HCT116 (cell line): ENCODE results near the gene C9. TPM values are rescaled to one million over a fixed set of nuclear protein-coding genes. Genes with fewer than 3 reads are reported as not detected.

Experiments used
- ATAC-seq: fragments of 200-7000 bp; cut with Tn5 transposase; 2 replicates; pipeline ENCODE4 v1.9.1; 2020; ENCODE audit warnings: mild to moderate bottlenecking, moderate library complexity
- BruUV-seq: library from RNA; stranded (reverse); fragments of 400-500 nt; replicated peaks from 2 replicates; lab custom pipeline; 2021; lab: Mats Ljungman, UMichigan
- CTCF ChIA-PET: fragments of 300-600 bp; sonication (Branson Sonifier 250); formaldehyde crosslinking; loops from one replicate; lab custom pipeline; 2021; ENCODE audit warnings: antibody characterized with exemption; lab: Charles Lee
- POLR2A ChIA-PET: fragments of 300-600, 350-600 bp; sonication (Branson Sonifier 250); formaldehyde crosslinking; loops from one replicate; lab custom pipeline; 2021; ENCODE audit warnings: antibody characterized with exemption; lab: Charles Lee
- RAD21 ChIA-PET, 2 experiments: fragments of 300-600 bp; sonication (Branson Sonifier 250); formaldehyde crosslinking; loops; one replicate each; lab custom pipeline; 2023; ENCODE audit warnings: low total read pairs in 2 of 2; ENCODE audit not compliant: uncharacterized antibody in 2 of 2, unreplicated experiment in 2 of 2, low non-redundant PET in 1 of 2; lab: Charles Lee
- DNase-seq: peaks from one replicate; pipeline ENCODE4 v3.0.0-alpha.2; 2010; ENCODE audit warnings: low read depth, low spot score
- H2AFZ ChIP-seq: fragments of 200-600 bp; shearing (Covaris generic), sonication (generic); 2 replicates; pipeline ENCODE4 v1.6.1; 2017; ENCODE audit warnings: low read depth, mixed run types, mixed read lengths, antibody characterized with exemption, low read length; ENCODE audit not compliant: poor library complexity, severe bottlenecking
- H3K27ac ChIP-seq: 2 replicates; pipeline ENCODE4 v1.5.1; 2012; ENCODE audit warnings: low read depth, low read length
- H3K27me3 ChIP-seq: fragments of 200-600 bp; sonication (generic); 2 replicates; pipeline ENCODE4 v1.6.1; 2016; ENCODE audit warnings: mixed run types, low read length, mixed read lengths; ENCODE audit not compliant: insufficient read depth
- H3K36me3 ChIP-seq, 2 experiments: fragments of 200-500 bp in 1 of 2; fragments of 200-600 bp in 1 of 2; sonication (Bioruptor generic) in 1 of 2; sonication (generic) in 1 of 2; 2 replicates each; pipeline versions ENCODE4 v1.5.1 to v1.6.1; 2014 to 2016; ENCODE audit warnings: low read length in 2 of 2, inconsistent platforms in 1 of 2, mixed read lengths in 1 of 2, mixed run types in 1 of 2; ENCODE audit not compliant: insufficient read depth in 2 of 2, control insufficient read depth in 1 of 2
- H3K4me1 ChIP-seq, 2 experiments: fragments of 200-600 bp in 1 of 2; sonication (generic) in 1 of 2; 2 replicates each; pipeline versions ENCODE4 v1.5.1 to v1.6.1; 2012 to 2017; ENCODE audit warnings: low read length in 2 of 2, inconsistent platforms in 1 of 2, mild to moderate bottlenecking in 1 of 2, mixed read lengths in 1 of 2, mixed run types in 1 of 2, moderate library complexity in 1 of 2; ENCODE audit not compliant: insufficient read depth in 2 of 2, control insufficient read depth in 1 of 2
- H3K4me2 ChIP-seq: fragments of 200-600 bp; sonication (generic); 2 replicates; pipeline ENCODE4 v1.6.1; 2017; ENCODE audit warnings: mixed run types, low read length, mixed read lengths
- H3K4me3 ChIP-seq, 2 experiments: fragments of 200-600 bp in 1 of 2; sonication (generic) in 1 of 2; replicated peaks in 1 of 2; 2 replicates each; pipeline ENCODE4 v1.5.1; 2011 to 2016; ENCODE audit warnings: low read length in 2 of 2, control low read depth in 1 of 2, low read depth in 1 of 2, mild to moderate bottlenecking in 1 of 2, mixed read lengths in 1 of 2, mixed run types in 1 of 2
- H3K79me2 ChIP-seq: fragments of 200-600 bp; sonication (generic); 2 replicates; pipeline ENCODE4 v1.6.1; 2017; ENCODE audit warnings: mild to moderate bottlenecking, mixed run types, low read length, moderate library complexity, mixed read lengths; ENCODE audit not compliant: insufficient read depth
- H3K9ac ChIP-seq: fragments of 200-600 bp; sonication (generic); 2 replicates; pipeline ENCODE4 v1.6.1; 2016; ENCODE audit warnings: low read length, mixed read lengths
- H3K9me2 ChIP-seq: fragments of 200-600 bp; sonication (generic), shearing (Covaris generic); 2 replicates; pipeline ENCODE4 v1.6.1; 2017; ENCODE audit warnings: mixed run types, mild to moderate bottlenecking, moderate library complexity; ENCODE audit not compliant: insufficient read depth
- H3K9me3 ChIP-seq, 2 experiments: fragments of 200-500 bp in 1 of 2; fragments of 200-600 bp in 1 of 2; sonication (Bioruptor generic) in 1 of 2; sonication (generic) in 1 of 2; 2 replicates each; pipeline ENCODE4 v1.6.1; 2014 to 2017; ENCODE audit warnings: low read length in 2 of 2, mixed read lengths in 2 of 2, inconsistent platforms in 1 of 2, low read depth in 1 of 2, mild to moderate bottlenecking in 1 of 2, mixed run types in 1 of 2, moderate library complexity in 1 of 2; ENCODE audit not compliant: control insufficient read depth in 1 of 2, insufficient read depth in 1 of 2
- H4K20me1 ChIP-seq: fragments of 200-600 bp; sonication (generic), shearing (Covaris generic); 2 replicates; pipeline ENCODE4 v1.6.1; 2017; ENCODE audit warnings: mixed run types, mild to moderate bottlenecking, moderate library complexity; ENCODE audit not compliant: insufficient read depth
- CTCF ChIP-seq, 3 experiments: fragments of 200-600 bp in 1 of 3; sonication (generic) in 1 of 3; IDR thresholded peaks in 2 of 3; conservative IDR thresholded peaks in 1 of 3; 2 replicates each; pipeline ENCODE4 v1.5.1; 2012 to 2017; ENCODE audit warnings: low read depth in 2 of 3, low read length in 2 of 3, antibody characterized with exemption in 1 of 3, borderline replicate concordance in 1 of 3, control low read depth in 1 of 3, mild to moderate bottlenecking in 1 of 3, mixed read lengths in 1 of 3, mixed run types in 1 of 3, moderate library complexity in 1 of 3; ENCODE audit not compliant: insufficient read depth in 1 of 3
- ELF1 ChIP-seq: IDR thresholded peaks from 2 replicates; pipeline ENCODE4 v1.6.1; 2012; ENCODE audit warnings: low read depth, borderline replicate concordance
- EZH2 ChIP-seq: fragments of 200-600 bp; sonication (generic); IDR thresholded peaks from 2 replicates; pipeline ENCODE4 v1.6.1; 2017; ENCODE audit warnings: antibody characterized with exemption, mixed run types
- EZH2phosphoT487 ChIP-seq: fragments of 200-600 bp; IDR thresholded peaks from 2 replicates; pipeline ENCODE4 v1.6.1; 2018; ENCODE audit warnings: antibody characterized with exemption, borderline replicate concordance
- FOSL1 ChIP-seq: IDR thresholded peaks from 2 replicates; pipeline ENCODE4 v1.6.1; 2012; ENCODE audit warnings: low read depth
- MAX ChIP-seq: IDR thresholded peaks from 2 replicates; pipeline ENCODE4 v1.6.1; 2012
- POLR2A ChIP-seq: IDR thresholded peaks from 2 replicates; pipeline ENCODE4 v1.7.0; 2011; ENCODE audit warnings: borderline replicate concordance; ENCODE audit not compliant: insufficient read depth, insufficient read length; ENCODE audit errors: extremely low read depth
- POLR2AphosphoS5 ChIP-seq: IDR thresholded peaks from 2 replicates; pipeline ENCODE4 v1.6.1; 2011; ENCODE audit warnings: mild to moderate bottlenecking, low read depth, low read length, moderate library complexity
- RAD21 ChIP-seq: IDR thresholded peaks from 2 replicates; pipeline ENCODE4 v1.6.1; 2012; ENCODE audit warnings: low read depth, mild to moderate bottlenecking
- REST ChIP-seq: IDR thresholded peaks from 2 replicates; pipeline ENCODE4 v1.6.1; 2012; ENCODE audit warnings: low read depth
- SRF ChIP-seq: IDR thresholded peaks from 2 replicates; pipeline ENCODE4 v1.6.1; 2012; ENCODE audit warnings: low read depth
- ZFX ChIP-seq: fragments of 450-650 bp; IDR thresholded peaks from 2 replicates; pipeline ENCODE4 v1.6.1; 2017
- ZNF274 ChIP-seq: fragments of 200-500 bp; sonication (Bioruptor generic); IDR thresholded peaks from 2 replicates; pipeline ENCODE4 v1.6.1; 2014; ENCODE audit warnings: mild to moderate bottlenecking, low read depth, low read length, inconsistent platforms
- intact Hi-C: fragments of 100-400 bp; cut with micrococcal nuclease; formaldehyde crosslinking; loops from 2 replicates; pipeline ENCODE4 v1.10.0; 2022
- total RNA-seq: library from RNA; stranded (reverse); gene quantifications from one replicate; pipeline ENCODE4 v1.2.1, GENCODE V29; 2021; ENCODE audit not compliant: unreplicated experiment
- TF ChIP-seq, protein P1 (sequence below): IDR thresholded peaks from 2 replicates; pipeline ENCODE4 v1.6.1; 2011; ENCODE audit warnings: mild to moderate bottlenecking, low read length, moderate library complexity; ENCODE audit not compliant: insufficient replicate concordance; ENCODE audit errors: extremely low read depth

C9 gene
- total RNA-seq, 1 experiment from 2014 or later, result 0.34 TPM

- no peaks in the 10 kb centered on the region for H3K36me3 ChIP-seq
- H3K9ac ChIP-seq, result no peak overlapping the region
- no peak for TF ChIP-seq EZH2
- TF ChIP-seq SRF, result no peak
- TF ChIP-seq POLR2A, result no peak
- TF ChIP-seq ZNF274, result no peak
- TF ChIP-seq POLR2AphosphoS5, result no peak
- TF ChIP-seq, protein P1, sequence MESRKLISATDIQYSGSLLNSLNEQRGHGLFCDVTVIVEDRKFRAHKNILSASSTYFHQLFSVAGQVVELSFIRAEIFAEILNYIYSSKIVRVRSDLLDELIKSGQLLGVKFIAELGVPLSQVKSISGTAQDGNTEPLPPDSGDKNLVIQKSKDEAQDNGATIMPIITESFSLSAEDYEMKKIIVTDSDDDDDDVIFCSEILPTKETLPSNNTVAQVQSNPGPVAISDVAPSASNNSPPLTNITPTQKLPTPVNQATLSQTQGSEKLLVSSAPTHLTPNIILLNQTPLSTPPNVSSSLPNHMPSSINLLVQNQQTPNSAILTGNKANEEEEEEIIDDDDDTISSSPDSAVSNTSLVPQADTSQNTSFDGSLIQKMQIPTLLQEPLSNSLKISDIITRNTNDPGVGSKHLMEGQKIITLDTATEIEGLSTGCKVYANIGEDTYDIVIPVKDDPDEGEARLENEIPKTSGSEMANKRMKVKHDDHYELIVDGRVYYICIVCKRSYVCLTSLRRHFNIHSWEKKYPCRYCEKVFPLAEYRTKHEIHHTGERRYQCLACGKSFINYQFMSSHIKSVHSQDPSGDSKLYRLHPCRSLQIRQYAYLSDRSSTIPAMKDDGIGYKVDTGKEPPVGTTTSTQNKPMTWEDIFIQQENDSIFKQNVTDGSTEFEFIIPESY, result no peak
- no peak for TF ChIP-seq CTCF (IDR thresholded peaks at IDR 0.05 in 2 of 3, conservative IDR thresholded peaks at IDR 0.05 in 1 of 3; ENCODE audit: borderline replicate concordance in 1 of 3, insufficient read depth in 1 of 3, low read depth in 2 of 3, low read length in 2 of 3)
- no peak for TF ChIP-seq REST
- TF ChIP-seq RAD21, result no peak
- TF ChIP-seq EZH2phosphoT487, result no peak
- no peak for TF ChIP-seq ELF1
- no peak for TF ChIP-seq ZFX
- TF ChIP-seq FOSL1, result no peak
- TF ChIP-seq MAX, result no peak
- TF ChIP-seq, all 23 proteins: peak for 0
- Histone ChIP-seq H3K27ac (no peak overlapping the region), H3K9me2 (no peaks in the 10 kb centered on the region), H3K4me2 (no peak overlapping the region), H3K4me3 (no peak overlapping the region), H2AFZ (no peak overlapping the region), H3K27me3 (no peaks in the 10 kb centered on the region), H4K20me1 (no peaks in the 10 kb centered on the region), H3K9me3 (no peaks in the 10 kb centered on the region), H3K79me2 (no peaks in the 10 kb centered on the region), H3K4me1 (no peaks in the 10 kb centered on the region)
- no TSS peak for BruUV-seq
- no peak for DNase-seq
- ChIA-PET POLR2A (no interaction called here), RAD21 (no interaction called here), CTCF (no interaction called here)
- intact Hi-C loops, result no loop called here
- no peak for ATAC-seq
Observed at GRCh38 chr5:39301406-39301805, 62.9 kb downstream of the C9 start.
